Psoas muscle (tissue), 8 donors: Measurements from ENCODE around the gene DEDD2. TPM values are rescaled to one million over a fixed set of nuclear protein-coding genes. Genes with fewer than 3 reads are reported as not detected.
A peak's percentile ranks its signal among the peaks of the same experiment; 100 is the strongest.

Experiments used
- ATAC-seq, 4 donors: fragments of 200-7000 bp; cut with Tn5 transposase; one replicate each; pipeline ENCODE4 v1.9.1; 2020; ENCODE audit warnings: moderate library complexity in 3 of 4, mild to moderate bottlenecking in 2 of 4
- DNase-seq, 2 donors: peaks; one replicate each; pipeline ENCODE4 v3.0.0-alpha.2; 2020
- H3K27ac ChIP-seq: fragments of 200-600 bp; one replicate; pipeline ENCODE4 v1.8.0; 2022
- H3K27me3 ChIP-seq, 3 donors: fragments of 200-600 bp in 1 of 3; one replicate each; pipeline versions ENCODE4 v1.6.1 to v1.8.0; 2013 to 2022; ENCODE audit warnings: low read length in 2 of 3, mild to moderate bottlenecking in 2 of 3, moderate library complexity in 1 of 3; ENCODE audit not compliant: insufficient read depth in 3 of 3
- H3K36me3 ChIP-seq, 2 donors: fragments of 200-600 bp in 1 of 2; one replicate each; pipeline versions ENCODE4 v1.6.1 to v1.8.0; 2013 to 2022; ENCODE audit warnings: low read depth in 1 of 2, mild to moderate bottlenecking in 1 of 2, moderate library complexity in 1 of 2; ENCODE audit not compliant: insufficient read depth in 1 of 2
- H3K4me1 ChIP-seq: fragments of 200-600 bp; one replicate; pipeline ENCODE4 v1.8.0; 2022
- H3K4me3 ChIP-seq: fragments of 200-600 bp; one replicate; pipeline ENCODE4 v1.8.0; 2022; ENCODE audit warnings: mild to moderate bottlenecking
- H3K9me3 ChIP-seq: fragments of 200-600 bp; one replicate; pipeline ENCODE4 v1.8.0; 2022
- WGBS, 3 donors: extraction: QIAGEN DNeasy Blood & Tissue Kit; methylation state at CpG; one replicate each; pipeline versions ENCODE4 v1.1.6 to v1.1.7; 2013; 5-methylcytosine and 5-hydroxymethylcytosine counted together
- intact Hi-C, 2 donors: fragments of 100-400 bp; cut with DNase I; formaldehyde crosslinking; loops; one replicate each; pipeline versions ENCODE4 v1.11.0 to v1.14.2; 2022
- polyA plus RNA-seq, 3 donors: library from polyadenylated mRNA; stranded (reverse); fragments of 200-250 nt; gene quantifications; one replicate each; pipeline ENCODE4 v1.2.3, GENCODE V29; 2013
- total RNA-seq, 4 donors: library from RNA; stranded (reverse); fragmentation: NEBNext Ultra II Directional in 2 of 4; extraction: Animal tissue kit (Norgen Biotek cat#: 25700) in 2 of 4; gene quantifications; one replicate each; pipeline versions ENCODE4 v1.2.1 to v1.2.4, GENCODE V29; 2021 to 2023
- TF ChIP-seq, protein P1 (sequence below): fragments of 200-600 bp; IDR thresholded peaks from one replicate; pipeline ENCODE4 v1.8.0; 2022; ENCODE audit warnings: antibody characterized with exemption
- donor health status: healthy with polysubstance abuse.
- donor health status: DM: no; HTN: no; CAD: no; lungs with moderate emphysema.
- donor health status: Bipolar disorder and iron deficiency.
- donor health status: healthy.
- donor health status: DM: yes; HTN: yes; CAD: no.
- donor health status: DM: no; HTN: no; CAD: no.
- donor health status: DM: no; HTN: no; CAD: no.
- donor health status: DM: yes; HTN: yes; CAD: no.

Gene DEDD2
- total and polyA plus RNA-seq, 7 donors, result 8.8 to 26.1 (median 12.1) TPM

DNA sequence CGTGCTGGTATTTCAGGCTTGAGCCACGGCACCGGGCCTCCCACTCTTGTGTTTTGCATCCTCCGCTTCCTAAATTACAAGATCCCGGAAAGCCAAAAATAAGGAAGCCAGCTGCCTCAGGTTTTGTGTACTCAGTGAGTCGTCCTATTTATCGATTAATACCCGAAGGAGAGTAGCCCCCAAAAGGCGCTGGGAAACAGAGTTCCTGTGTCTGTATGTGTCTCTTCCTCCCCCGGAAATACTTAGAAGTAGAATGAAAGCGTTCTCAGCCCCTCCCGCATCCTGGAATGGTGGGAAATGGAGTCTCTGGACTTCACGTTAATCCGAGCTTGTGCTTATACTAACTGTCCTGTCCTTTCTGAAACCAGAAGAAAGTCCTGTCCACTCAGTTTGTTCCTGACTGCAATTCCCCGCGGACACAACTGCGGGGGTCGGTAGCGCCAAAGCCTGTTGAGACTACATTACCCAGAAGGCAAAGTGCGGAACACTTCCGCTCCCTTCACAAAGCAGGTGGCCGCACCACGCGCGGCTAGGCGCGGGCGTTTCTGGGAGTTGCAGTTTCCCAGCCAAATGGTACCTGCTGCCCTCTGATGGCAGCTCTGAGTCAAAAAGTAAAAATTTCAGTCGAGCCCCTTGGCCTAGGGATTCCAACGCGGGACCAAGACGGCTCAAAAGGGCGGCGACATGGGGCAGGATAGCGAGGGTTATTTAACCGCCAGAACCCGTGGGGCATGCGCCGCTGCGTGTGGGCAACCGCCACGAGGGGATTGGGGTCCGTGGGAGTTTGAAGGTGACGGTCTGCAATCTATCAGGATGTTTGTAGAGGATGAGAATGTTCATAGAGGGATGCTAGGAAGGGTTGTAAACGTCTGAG lies 27.1 kb upstream of the DEDD2 start:
- peak overlapping the region; percentile 93 for H3K27ac ChIP-seq
- DNase-seq (peak; percentile 92 to 95), ATAC-seq (peak; percentile 34 to 68 (median 55))
- H3K36me3 ChIP-seq, result peaks cover 0 to 13% of the 10 kb centered on the region in 2 donors
- no peaks in the 10 kb centered on the region for H3K9me3 ChIP-seq
- intact Hi-C loops, result loop anchor here in 1 of 2 donors (5.0 kb wide), 1 partner anchor 53 kb away; no protein-coding TSS in a partner anchor
- WGBS, 3 donors, result 1 to 2% (median 2%) methylated on average over 45 of the region's 45 CpGs
- H3K4me3 ChIP-seq, result peak overlapping the region; percentile 83
- H3K27me3 ChIP-seq, result no peaks in the 10 kb centered on the region
- peaks cover 39% of the 10 kb centered on the region for H3K4me1 ChIP-seq
- TF ChIP-seq, protein P1, sequence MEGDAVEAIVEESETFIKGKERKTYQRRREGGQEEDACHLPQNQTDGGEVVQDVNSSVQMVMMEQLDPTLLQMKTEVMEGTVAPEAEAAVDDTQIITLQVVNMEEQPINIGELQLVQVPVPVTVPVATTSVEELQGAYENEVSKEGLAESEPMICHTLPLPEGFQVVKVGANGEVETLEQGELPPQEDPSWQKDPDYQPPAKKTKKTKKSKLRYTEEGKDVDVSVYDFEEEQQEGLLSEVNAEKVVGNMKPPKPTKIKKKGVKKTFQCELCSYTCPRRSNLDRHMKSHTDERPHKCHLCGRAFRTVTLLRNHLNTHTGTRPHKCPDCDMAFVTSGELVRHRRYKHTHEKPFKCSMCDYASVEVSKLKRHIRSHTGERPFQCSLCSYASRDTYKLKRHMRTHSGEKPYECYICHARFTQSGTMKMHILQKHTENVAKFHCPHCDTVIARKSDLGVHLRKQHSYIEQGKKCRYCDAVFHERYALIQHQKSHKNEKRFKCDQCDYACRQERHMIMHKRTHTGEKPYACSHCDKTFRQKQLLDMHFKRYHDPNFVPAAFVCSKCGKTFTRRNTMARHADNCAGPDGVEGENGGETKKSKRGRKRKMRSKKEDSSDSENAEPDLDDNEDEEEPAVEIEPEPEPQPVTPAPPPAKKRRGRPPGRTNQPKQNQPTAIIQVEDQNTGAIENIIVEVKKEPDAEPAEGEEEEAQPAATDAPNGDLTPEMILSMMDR, result peak; percentile 65

DNA sequence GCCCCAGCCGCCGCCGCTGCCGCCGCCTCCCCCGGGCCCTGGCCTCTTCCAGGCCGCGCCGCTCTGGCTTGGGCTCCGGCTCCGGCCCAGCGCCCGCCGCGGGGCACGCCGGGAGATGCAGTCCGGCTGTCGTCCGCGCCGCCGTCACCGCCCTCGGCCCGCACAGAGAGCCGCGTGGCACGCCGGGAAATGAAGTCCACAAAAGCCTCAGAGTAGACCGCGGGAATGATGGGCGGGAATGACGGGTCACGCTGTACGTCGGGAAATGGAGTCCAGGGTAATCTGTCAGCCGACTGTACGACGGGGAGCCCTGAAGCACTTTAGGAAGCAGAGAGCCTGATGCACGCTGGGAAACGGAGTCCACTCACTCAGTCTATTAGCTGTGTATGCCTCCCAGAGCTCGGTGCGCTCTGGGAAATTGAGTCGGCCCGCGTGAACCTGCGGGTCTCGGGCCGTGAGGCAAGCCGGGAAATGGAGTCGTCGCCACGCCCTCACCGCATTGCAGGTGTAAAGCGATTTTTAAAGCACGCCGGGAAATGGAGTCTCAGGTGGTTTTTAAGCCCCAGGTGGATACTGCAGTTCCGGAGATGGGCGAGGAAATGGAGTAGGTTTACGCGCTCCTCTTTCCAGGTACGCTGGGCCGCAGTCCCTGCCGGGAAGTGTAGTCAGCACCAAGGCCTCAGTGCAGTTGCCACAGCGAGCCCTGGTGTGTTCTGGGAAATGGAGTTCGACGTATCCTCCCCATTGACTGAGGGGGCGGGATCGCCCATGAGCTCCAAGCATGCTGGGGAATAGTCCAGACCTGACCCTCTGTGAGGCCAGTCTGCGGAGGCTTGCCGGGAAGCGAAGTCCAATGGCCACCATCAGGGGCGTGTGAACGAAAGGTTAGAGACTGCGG lies 25.3 kb upstream of the DEDD2 start, which contains the start of gene GSK3A:
Gene GSK3A (minus strand): TSS at position 91 of the 898 bp plus-strand sequence. CDS start 137 bp downstream, outside the sequence.
- peak within 1 kb of the TSS; percentile 83 for H3K4me3 ChIP-seq
- TF ChIP-seq, protein P1, result no peak
- no peaks in the 10 kb centered on the region for H3K27me3 ChIP-seq
- intact Hi-C loops, result no loop called here
- no peaks in the 10 kb centered on the region for H3K9me3 ChIP-seq
- WGBS, 3 donors, result 0% methylated on average over 71 to 76 of the region's 76 CpGs
- peaks cover 0 to 29% of the 10 kb centered on the region in 2 donors for H3K36me3 ChIP-seq
- ATAC-seq (peak; percentile 84 to 87 (median 85)), DNase-seq (peak; percentile 99)
- H3K4me1 ChIP-seq, result peaks cover 39% of the 10 kb centered on the region
- H3K27ac ChIP-seq, result peak within 1 kb of the TSS; percentile 93

DNA sequence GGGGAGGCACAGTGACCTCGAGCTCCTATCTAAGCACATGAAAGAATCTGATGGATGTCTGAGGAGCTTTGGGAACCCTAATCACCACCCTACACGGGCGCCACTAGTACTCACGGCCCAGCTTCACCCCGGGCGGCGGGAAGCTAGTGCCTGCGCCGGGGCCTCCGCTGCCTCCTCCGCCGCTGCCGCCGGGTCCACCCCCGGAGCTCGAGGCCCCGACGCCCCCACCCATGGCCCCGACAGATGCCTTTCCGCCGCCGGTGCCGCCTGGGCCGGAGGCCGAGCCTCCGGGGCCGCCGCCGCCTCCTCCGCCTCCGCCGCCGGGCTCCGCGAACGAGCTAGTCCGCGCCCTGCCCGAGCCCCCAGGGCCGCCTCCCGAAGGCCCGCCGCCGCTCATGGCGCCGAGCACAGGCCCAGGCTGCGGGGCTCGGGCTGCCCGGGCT lies 24.6 kb upstream of the DEDD2 start:
- H3K36me3 ChIP-seq, result peaks cover 0 to 35% of the 10 kb centered on the region in 2 donors
- no peaks in the 10 kb centered on the region for H3K27me3 ChIP-seq
- intact Hi-C loops, result no loop called here
- 0 to 1% (median 0%) methylated on average over 14 to 49 of the region's 49 CpGs for whole genome bisulfite sequencing, 3 donors
- peak overlapping the region; percentile 83 for H3K4me3 ChIP-seq
- DNase-seq (no peak), ATAC-seq (no peak)
- TF ChIP-seq, protein P1, result no peak
- H3K9me3 ChIP-seq, result no peaks in the 10 kb centered on the region
- H3K27ac ChIP-seq, result peak overlapping the region; percentile 93
- peaks cover 39% of the 10 kb centered on the region for H3K4me1 ChIP-seq

DNA sequence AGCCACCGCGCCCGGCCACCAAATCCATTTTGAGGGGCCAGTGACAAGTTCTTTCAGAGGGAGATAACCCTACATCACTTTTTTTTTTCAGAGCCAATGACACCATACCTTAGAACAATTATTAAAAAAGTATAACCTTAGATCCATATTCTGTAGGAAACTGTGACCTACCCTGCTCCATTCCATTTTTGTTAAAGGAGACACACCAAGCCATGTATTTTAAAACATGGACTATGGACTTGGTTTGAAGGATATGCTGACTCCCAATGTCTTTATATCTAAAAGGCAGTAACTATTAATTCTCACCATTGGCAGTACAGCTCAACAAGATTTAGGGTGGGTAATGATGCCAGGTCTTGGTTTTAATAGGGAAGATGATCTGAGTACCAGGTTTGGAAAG lies 23.8 kb upstream of the DEDD2 start:
- peaks cover 0 to 43% of the 10 kb centered on the region in 2 donors for H3K36me3 ChIP-seq
- intact Hi-C loops, result no loop called here
- ATAC-seq (no peak), DNase-seq (no peak)
- 96 to 97% (median 97%) methylated on average over 3 of the region's 3 CpGs for WGBS, 3 donors
- TF ChIP-seq, protein P1, result no peak
- H3K4me3 ChIP-seq, result peak overlapping the region; percentile 83
- H3K4me1 ChIP-seq, result peaks cover 36% of the 10 kb centered on the region
- no peaks in the 10 kb centered on the region for H3K9me3 ChIP-seq
- peak overlapping the region; percentile 93 for H3K27ac ChIP-seq
- no peaks in the 10 kb centered on the region for H3K27me3 ChIP-seq
